WERI-Rb-1 (cell line): Measurements from ENCODE around the gene NRXN3.

ENCODE experiments used
- DNase-seq: peaks from one replicate; pipeline ENCODE4 v3.0.0-alpha.2; 2020
- H3K27ac ChIP-seq: fragments of 250-450 bp; sonication (Bioruptor Pico); 2 replicates; pipeline ENCODE4 v1.5.1; 2020; ENCODE audit warnings: mild to moderate bottlenecking, moderate library complexity
- H3K27me3 ChIP-seq: fragments of 250-450 bp; sonication (Bioruptor Pico); 2 replicates; pipeline ENCODE4 v1.5.1; 2021; ENCODE audit warnings: mild to moderate bottlenecking, low read depth, moderate library complexity; ENCODE audit not compliant: insufficient read depth, severe bottlenecking
- H3K36me3 ChIP-seq: fragments of 250-450 bp; sonication (Bioruptor Pico); 2 replicates; pipeline ENCODE4 v1.5.1; 2020; ENCODE audit warnings: mild to moderate bottlenecking, moderate library complexity
- H3K4me3 ChIP-seq: 2 replicates; pipeline ENCODE4 v1.5.1; 2011; ENCODE audit warnings: low read depth, mild to moderate bottlenecking, control low read depth, low read length
- H3K9me3 ChIP-seq: fragments of 250-450 bp; sonication (Bioruptor Pico); 2 replicates; pipeline ENCODE4 v1.5.1; 2021; ENCODE audit warnings: mild to moderate bottlenecking, moderate library complexity; ENCODE audit not compliant: severe bottlenecking
- TF ChIP-seq, protein P1 (sequence below): IDR thresholded peaks from 2 replicates; pipeline ENCODE4 v1.5.1; 2011; ENCODE audit warnings: low read depth, mild to moderate bottlenecking, control low read depth, inconsistent platforms, low read length

Gene NRXN3

DNA sequence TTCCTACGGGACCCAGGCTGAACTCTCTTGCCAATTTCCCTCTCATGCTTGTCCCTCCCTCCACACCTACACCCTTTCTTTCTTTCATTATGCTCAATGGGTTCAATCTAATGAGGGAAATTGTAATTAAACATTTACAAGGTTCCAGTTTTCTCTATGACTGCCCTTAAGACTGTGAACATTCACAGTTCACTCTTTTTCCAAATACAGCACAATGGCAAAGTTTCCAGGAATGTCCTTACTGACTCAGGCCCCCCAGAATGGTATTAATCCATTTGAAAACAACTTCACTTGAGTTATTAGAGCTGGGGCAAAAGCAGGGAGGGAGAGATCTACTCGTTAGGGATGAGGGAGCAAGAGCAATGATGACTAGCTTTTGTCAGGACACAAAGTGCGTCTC, 892.1 kb downstream of the NRXN3 start:
- no peak for DNase-seq
- Histone ChIP-seq H3K27ac (no peak overlapping the region), H3K27me3 (no peaks in the 10 kb centered on the region), H3K4me3 (no peak overlapping the region), H3K9me3 (no peaks in the 10 kb centered on the region), H3K36me3 (no peaks in the 10 kb centered on the region)
- TF ChIP-seq, protein P1, sequence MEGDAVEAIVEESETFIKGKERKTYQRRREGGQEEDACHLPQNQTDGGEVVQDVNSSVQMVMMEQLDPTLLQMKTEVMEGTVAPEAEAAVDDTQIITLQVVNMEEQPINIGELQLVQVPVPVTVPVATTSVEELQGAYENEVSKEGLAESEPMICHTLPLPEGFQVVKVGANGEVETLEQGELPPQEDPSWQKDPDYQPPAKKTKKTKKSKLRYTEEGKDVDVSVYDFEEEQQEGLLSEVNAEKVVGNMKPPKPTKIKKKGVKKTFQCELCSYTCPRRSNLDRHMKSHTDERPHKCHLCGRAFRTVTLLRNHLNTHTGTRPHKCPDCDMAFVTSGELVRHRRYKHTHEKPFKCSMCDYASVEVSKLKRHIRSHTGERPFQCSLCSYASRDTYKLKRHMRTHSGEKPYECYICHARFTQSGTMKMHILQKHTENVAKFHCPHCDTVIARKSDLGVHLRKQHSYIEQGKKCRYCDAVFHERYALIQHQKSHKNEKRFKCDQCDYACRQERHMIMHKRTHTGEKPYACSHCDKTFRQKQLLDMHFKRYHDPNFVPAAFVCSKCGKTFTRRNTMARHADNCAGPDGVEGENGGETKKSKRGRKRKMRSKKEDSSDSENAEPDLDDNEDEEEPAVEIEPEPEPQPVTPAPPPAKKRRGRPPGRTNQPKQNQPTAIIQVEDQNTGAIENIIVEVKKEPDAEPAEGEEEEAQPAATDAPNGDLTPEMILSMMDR, result no peak

DNA sequence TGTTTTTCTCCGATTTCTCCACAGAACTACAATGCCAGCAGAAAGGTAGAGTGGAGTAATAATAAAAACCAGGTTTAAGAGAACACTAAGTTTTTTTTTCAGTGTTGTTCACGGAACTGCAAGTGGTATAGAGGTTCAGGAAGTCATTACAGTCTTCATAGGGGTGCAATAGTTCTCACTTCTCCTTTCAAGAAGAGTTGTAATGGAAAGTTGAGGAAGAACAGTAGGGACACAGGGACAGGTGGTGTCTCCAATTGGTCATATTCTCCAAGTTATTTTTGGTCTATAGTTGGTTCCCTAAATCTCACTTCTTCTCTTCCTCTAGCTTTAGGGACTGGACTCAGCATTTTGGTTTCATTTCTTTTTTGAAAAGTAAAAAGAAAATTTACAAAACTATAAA, 894.0 kb downstream of the NRXN3 start:
- Histone ChIP-seq H3K9me3 (no peaks in the 10 kb centered on the region), H3K36me3 (no peaks in the 10 kb centered on the region), H3K27me3 (no peaks in the 10 kb centered on the region), H3K4me3 (no peak overlapping the region), H3K27ac (no peak overlapping the region)
- no peak for DNase-seq
- TF ChIP-seq, protein P1, result no peak

DNA sequence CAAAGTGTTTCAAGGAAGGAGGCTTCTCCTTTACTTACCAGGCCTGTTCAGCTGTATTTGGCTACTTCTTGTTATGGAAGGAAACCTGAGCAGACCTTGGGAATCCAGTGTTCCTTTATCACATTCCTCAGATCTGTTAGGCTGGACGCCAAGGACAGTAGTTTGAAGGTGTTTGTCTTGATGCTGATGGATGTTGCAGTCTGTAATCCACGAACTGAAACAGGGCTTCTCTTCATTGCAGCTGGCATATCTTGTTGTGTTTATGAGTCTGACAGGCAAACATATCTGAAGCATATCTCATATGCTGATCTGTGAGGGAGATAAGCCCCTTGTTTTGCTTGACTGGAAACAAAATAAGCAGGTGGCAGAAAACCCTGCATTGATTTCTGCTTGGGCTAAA, 904.3 kb downstream of the NRXN3 start:
- DNase-seq, result no peak
- Histone ChIP-seq H3K9me3 (no peaks in the 10 kb centered on the region), H3K4me3 (no peak overlapping the region), H3K27ac (no peak overlapping the region), H3K27me3 (no peaks in the 10 kb centered on the region), H3K36me3 (no peaks in the 10 kb centered on the region)
- TF ChIP-seq, protein P1, result no peak

DNA sequence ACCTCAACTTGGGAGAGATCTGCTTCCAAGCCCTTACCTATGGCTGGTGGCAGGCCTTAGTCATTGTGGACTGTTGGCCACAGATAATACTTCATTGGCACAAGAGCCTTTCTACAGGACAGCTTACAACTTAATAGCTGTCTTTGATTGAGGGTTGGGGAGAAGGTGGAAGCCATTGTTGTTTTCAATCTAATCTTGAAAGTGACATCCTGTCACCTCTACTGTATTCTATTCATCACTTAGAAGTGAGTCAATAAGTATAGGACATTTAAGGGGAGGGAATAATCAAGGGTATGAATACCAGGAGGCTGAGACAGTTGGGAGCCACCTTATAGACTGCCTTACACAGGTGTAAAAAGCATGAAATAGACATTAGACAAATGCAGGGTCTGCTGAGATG, 906.3 kb downstream of the NRXN3 start:
- TF ChIP-seq, protein P1, result no peak
- no peak for DNase-seq
- Histone ChIP-seq H3K27ac (no peak overlapping the region), H3K27me3 (no peaks in the 10 kb centered on the region), H3K4me3 (no peak overlapping the region), H3K9me3 (no peaks in the 10 kb centered on the region), H3K36me3 (no peaks in the 10 kb centered on the region)

DNA sequence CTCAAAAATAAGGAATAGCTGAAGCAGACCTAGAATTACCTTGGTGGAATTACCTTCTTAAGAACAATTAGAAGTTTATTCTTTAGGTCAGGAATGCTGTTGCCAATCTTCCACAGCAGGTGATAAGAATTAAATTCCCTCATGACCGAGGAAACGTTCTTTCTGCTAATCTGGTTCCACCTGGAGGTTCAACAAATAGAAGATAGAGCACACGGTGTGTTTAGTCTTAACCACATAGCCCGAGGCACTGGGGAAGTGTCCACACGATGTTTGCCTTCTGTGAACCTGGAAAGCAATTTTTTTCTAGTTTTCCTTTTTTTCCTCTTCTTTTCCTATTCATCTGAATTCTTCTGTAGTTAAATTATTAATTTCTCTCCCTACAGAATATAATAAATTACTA, 906.9 kb downstream of the NRXN3 start:
- Histone ChIP-seq H3K27me3 (no peaks in the 10 kb centered on the region), H3K27ac (no peak overlapping the region), H3K36me3 (no peaks in the 10 kb centered on the region), H3K4me3 (no peak overlapping the region), H3K9me3 (no peaks in the 10 kb centered on the region)
- no peak for DNase-seq
- TF ChIP-seq, protein P1, result no peak

DNA sequence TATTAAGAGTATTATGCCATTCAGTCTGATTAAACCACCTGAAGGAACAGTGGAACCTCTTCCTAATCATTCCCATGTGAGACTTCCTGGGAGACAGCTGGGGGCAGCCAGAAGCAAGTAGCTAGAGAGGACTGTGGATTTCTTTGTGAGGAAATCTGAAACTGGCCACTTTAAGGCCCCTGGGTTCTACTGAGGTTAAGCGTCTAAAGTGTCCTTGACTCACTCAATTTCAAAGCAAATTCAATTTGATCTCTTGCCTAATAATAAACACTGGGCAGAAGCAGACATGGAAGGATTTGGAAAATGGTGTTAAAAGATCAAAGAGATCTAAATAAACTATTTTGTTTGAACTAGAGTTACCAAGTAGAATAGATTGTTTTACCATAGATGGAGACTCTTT, 909.9 kb downstream of the NRXN3 start:
- TF ChIP-seq, protein P1, result no peak
- H3K9me3 ChIP-seq, result no peaks in the 10 kb centered on the region
- H3K36me3 ChIP-seq, result no peaks in the 10 kb centered on the region
- H3K4me3 ChIP-seq, result no peak overlapping the region
- DNase-seq, result peak; percentile 59
- no peaks in the 10 kb centered on the region for H3K27me3 ChIP-seq
- no peak overlapping the region for H3K27ac ChIP-seq
